Skeletal muscle tissue (tissue), 4 donors: ENCODE measurements around the gene UBXN11. TPM values are rescaled to one million over a fixed set of nuclear protein-coding genes. Genes with fewer than 3 reads are reported as not detected.
A peak's percentile ranks its signal among the peaks of the same experiment; 100 is the strongest.
"Not testable (repeated sequence)": the region's sequence is repeated elsewhere in the genome, so short reads cannot be mapped to it uniquely, and the experiment has no call there.

Experiments
- H3K27ac ChIP-seq: one replicate; pipeline ENCODE4 v1.7.0; 2013; ENCODE audit warnings: mild to moderate bottlenecking, low read depth, low read length, inconsistent platforms
- H3K27me3 ChIP-seq, 3 donors: one replicate each; pipeline ENCODE4 v1.7.0; 2013; ENCODE audit warnings: low read length in 3 of 3; ENCODE audit not compliant: control insufficient read depth in 3 of 3, insufficient read depth in 3 of 3
- H3K36me3 ChIP-seq, 3 donors: one replicate each; pipeline ENCODE4 v1.7.0; 2013; ENCODE audit warnings: low read length in 3 of 3; ENCODE audit not compliant: control insufficient read depth in 3 of 3, insufficient read depth in 3 of 3
- H3K4me1 ChIP-seq, 3 donors: one replicate each; pipeline ENCODE4 v1.7.0; 2013; ENCODE audit warnings: low read length in 3 of 3, mild to moderate bottlenecking in 3 of 3; ENCODE audit not compliant: control insufficient read depth in 3 of 3, insufficient read depth in 3 of 3
- H3K4me3 ChIP-seq, 3 donors: one replicate each; pipeline ENCODE4 v1.7.0; 2013; ENCODE audit warnings: low read length in 3 of 3
- H3K9ac ChIP-seq, 3 donors: one replicate each; pipeline ENCODE4 v1.7.0; 2013; ENCODE audit warnings: low read length in 3 of 3, mild to moderate bottlenecking in 3 of 3, moderate library complexity in 2 of 3, low read depth in 1 of 3
- H3K9me3 ChIP-seq, 3 donors: one replicate each; pipeline ENCODE4 v1.7.0; 2013; ENCODE audit warnings: low read length in 3 of 3; ENCODE audit not compliant: control insufficient read depth in 3 of 3
- total RNA-seq: library from RNA; depleted of rRNA; stranded (reverse); fragments of >200 nt; gene quantifications from one replicate; pipeline ENCODE4 v1.2.3, GENCODE V29; 2014
- donor health status: Osteomylitis.

UBXN11 gene
- total RNA-seq, 1 donor from 2014 or later, result 2.1 TPM

- not testable (repeated sequence) for H3K9me3 ChIP-seq, H3K4me3 ChIP-seq, H3K9ac ChIP-seq, H3K36me3 ChIP-seq, H3K27me3 ChIP-seq, H3K27ac ChIP-seq
- H3K4me1 ChIP-seq, result peaks cover 9 to 12% (median 11%) of the 10 kb centered on the region in 3 donors
Measured at GRCh38 chr1:26307966-26308899, 1.8 kb upstream of the UBXN11 start.

- Histone ChIP-seq H3K4me3 (no peak overlapping the region), H3K9me3 (no peaks in the 10 kb centered on the region), H3K27me3 (no peaks in the 10 kb centered on the region), H3K4me1 (peaks cover 12 to 19% (median 13%) of the 10 kb centered on the region in 3 donors), H3K9ac (no peak overlapping the region), H3K36me3 (no peaks in the 10 kb centered on the region), H3K27ac (no peak overlapping the region)
Measured at GRCh38 chr1:26307363-26307781, 936 bp upstream of the UBXN11 start.

GRCh38 chr1:26305667-26306289 is 658 bp downstream of the UBXN11 start:
- no peaks in the 10 kb centered on the region for H3K27me3 ChIP-seq
- peaks cover 12 to 19% (median 14%) of the 10 kb centered on the region in 3 donors for H3K4me1 ChIP-seq
- H3K4me3 ChIP-seq, result peak overlapping the region; percentile 88 to 96 (median 89)
- H3K27ac ChIP-seq, result peak overlapping the region; percentile 44
- H3K36me3 ChIP-seq, result peaks cover 0 to 2% (median 0%) of the 10 kb centered on the region in 3 donors
- H3K9me3 ChIP-seq, result no peaks in the 10 kb centered on the region
- H3K9ac ChIP-seq, result peak overlapping the region; percentile 79 to 84 (median 83)

- Histone ChIP-seq H3K4me1 (peaks cover 12 to 19% (median 17%) of the 10 kb centered on the region in 3 donors), H3K9me3 (no peaks in the 10 kb centered on the region), H3K4me3 (no peak overlapping the region), H3K27me3 (no peaks in the 10 kb centered on the region), H3K9ac (peak overlapping the region in 2 of 3 donors; percentile 10 to 25), H3K36me3 (peaks cover 0 to 2% (median 0%) of the 10 kb centered on the region in 3 donors), H3K27ac (peak overlapping the region; percentile 19)
Measured at GRCh38 chr1:26302733-26303405, 3.6 kb downstream of the UBXN11 start.

- no peak overlapping the region for H3K4me3 ChIP-seq
- H3K9me3 ChIP-seq, result no peaks in the 10 kb centered on the region
- no peaks in the 10 kb centered on the region for H3K27me3 ChIP-seq
- no peak overlapping the region for H3K9ac ChIP-seq
- H3K36me3 ChIP-seq, result peaks cover 0 to 2% (median 0%) of the 10 kb centered on the region in 3 donors
- H3K27ac ChIP-seq, result no peak overlapping the region
- peaks cover 3 to 11% (median 11%) of the 10 kb centered on the region in 3 donors for H3K4me1 ChIP-seq
Measured at GRCh38 chr1:26300578-26301275, 5.7 kb downstream of the UBXN11 start.

- Histone ChIP-seq H3K36me3 (peaks cover 0 to 2% (median 0%) of the 10 kb centered on the region in 3 donors), H3K27ac (no peak overlapping the region), H3K9ac (no peak overlapping the region), H3K27me3 (no peaks in the 10 kb centered on the region), H3K9me3 (no peaks in the 10 kb centered on the region), H3K4me3 (no peak overlapping the region), H3K4me1 (peaks cover 0 to 4% (median 3%) of the 10 kb centered on the region in 3 donors)
Measured at GRCh38 chr1:26297791-26298124, 8.7 kb downstream of the UBXN11 start.

- Histone ChIP-seq H3K4me1 (peaks cover 0 to 4% (median 0%) of the 10 kb centered on the region in 3 donors), H3K27ac (no peak overlapping the region), H3K4me3 (no peak overlapping the region), H3K36me3 (peaks cover 0 to 2% (median 0%) of the 10 kb centered on the region in 3 donors), H3K9me3 (no peaks in the 10 kb centered on the region), H3K27me3 (no peaks in the 10 kb centered on the region), H3K9ac (no peak overlapping the region)
Measured at GRCh38 chr1:26297057-26297790, 9.2 kb downstream of the UBXN11 start.

GRCh38 chr1:26296340-26297056 is 9.9 kb downstream of the UBXN11 start:
- H3K4me3 ChIP-seq, result no peak overlapping the region
- no peak overlapping the region for H3K27ac ChIP-seq
- peaks cover 1 to 7% (median 5%) of the 10 kb centered on the region in 3 donors for H3K4me1 ChIP-seq
- H3K9me3 ChIP-seq, result no peaks in the 10 kb centered on the region
- H3K9ac ChIP-seq, result no peak overlapping the region
- H3K36me3 ChIP-seq, result peaks cover 0 to 2% (median 0%) of the 10 kb centered on the region in 3 donors
- no peaks in the 10 kb centered on the region for H3K27me3 ChIP-seq
